Ishikawa (cell line): ENCODE results near the gene SLC2A4RG.

Experiments
- CEBPB ChIP-seq: IDR thresholded peaks from 2 replicates; pipeline ENCODE4 v1.6.1; 2012
- CREB1 ChIP-seq: IDR thresholded peaks from 2 replicates; pipeline ENCODE4 v1.6.1; 2012; ENCODE audit warnings: low read depth
- EGR1 ChIP-seq: IDR thresholded peaks from 2 replicates; pipeline ENCODE4 v1.6.1; 2012
- EP300 ChIP-seq: IDR thresholded peaks from 2 replicates; pipeline ENCODE4 v1.6.1; 2012; ENCODE audit warnings: borderline replicate concordance
- FOXM1 ChIP-seq: IDR thresholded peaks from 2 replicates; pipeline ENCODE4 v1.6.1; 2012; ENCODE audit warnings: low read depth, borderline replicate concordance
- MAX ChIP-seq: IDR thresholded peaks from 2 replicates; pipeline ENCODE4 v1.6.1; 2012
- NFIC ChIP-seq: IDR thresholded peaks from 2 replicates; pipeline ENCODE4 v1.6.1; 2012
- RAD21 ChIP-seq: IDR thresholded peaks from 2 replicates; pipeline ENCODE4 v1.6.1; 2012; ENCODE audit warnings: low read depth
- REST ChIP-seq: IDR thresholded peaks from 2 replicates; pipeline ENCODE4 v1.6.1; 2012; ENCODE audit warnings: low read depth, mild to moderate bottlenecking
- TAF1 ChIP-seq: IDR thresholded peaks from 2 replicates; pipeline ENCODE4 v1.6.1; 2012; ENCODE audit warnings: low read depth, mild to moderate bottlenecking
- TCF12 ChIP-seq: IDR thresholded peaks from 2 replicates; pipeline ENCODE4 v1.6.1; 2012; ENCODE audit warnings: low read depth
- TEAD4 ChIP-seq: IDR thresholded peaks from 2 replicates; pipeline ENCODE4 v1.6.1; 2012
- USF1 ChIP-seq: IDR thresholded peaks from 2 replicates; pipeline ENCODE4 v1.6.1; 2012
- YY1 ChIP-seq: IDR thresholded peaks from 2 replicates; pipeline ENCODE4 v1.6.1; 2012; ENCODE audit warnings: low read depth
- ZBTB7A ChIP-seq: IDR thresholded peaks from 2 replicates; pipeline ENCODE4 v1.6.1; 2012; ENCODE audit warnings: low read depth

Gene SLC2A4RG

GRCh38 chr20:63755933-63756647 lies 16.5 kb downstream of the SLC2A4RG start:
- TF ChIP-seq TCF12 (no peak), NFIC (no peak), USF1 (no peak), TEAD4 (no peak), EP300 (no peak), CEBPB (no peak), YY1 (no peak), RAD21 (no peak), MAX (no peak), FOXM1 (no peak), REST (no peak), EGR1 (no peak)

GRCh38 chr20:63756648-63756991 lies 17.0 kb downstream of the SLC2A4RG start:
- no peak for TF ChIP-seq ZBTB7A
- TF ChIP-seq REST = no peak
- TF ChIP-seq CEBPB = no peak
- no peak for TF ChIP-seq TEAD4
- TF ChIP-seq USF1 = no peak
- no peak for TF ChIP-seq EP300
- TF ChIP-seq MAX = no peak
- TF ChIP-seq NFIC = no peak
- no peak for TF ChIP-seq TCF12
- TF ChIP-seq YY1 = no peak

GRCh38 chr20:63758152-63758551 lies 18.6 kb downstream of the SLC2A4RG start:
- no peak for TF ChIP-seq USF1
- TF ChIP-seq TEAD4 = no peak
- TF ChIP-seq CREB1 = no peak
- TF ChIP-seq MAX = no peak
- no peak for TF ChIP-seq CEBPB
- no peak for TF ChIP-seq EGR1

GRCh38 chr20:63759377-63759901 lies 19.9 kb downstream of the SLC2A4RG start:
- TF ChIP-seq TEAD4 (no peak), MAX (no peak), FOXM1 (no peak), CEBPB (no peak), USF1 (no peak), EP300 (no peak), CREB1 (no peak), TAF1 (no peak), RAD21 (no peak)

GRCh38 chr20:63765082-63765873 lies 25.7 kb downstream of the SLC2A4RG start:
- TF ChIP-seq REST (no peak), RAD21 (no peak), TEAD4 (no peak), ZBTB7A (no peak), EP300 (no peak), YY1 (no peak), FOXM1 (no peak), CEBPB (no peak), MAX (no peak), TAF1 (no peak), NFIC (no peak), USF1 (no peak), EGR1 (no peak), CREB1 (no peak), TCF12 (no peak)
